Islet precursor cell (in vitro differentiated cells): Measurements from ENCODE around the gene PCDHA7.
"Not testable (repeated sequence)": the region's sequence is repeated elsewhere in the genome, so short reads cannot be mapped to it uniquely, and the experiment has no call there.

ENCODE experiments used
- DNase-seq: peaks from one replicate; pipeline ENCODE4 v3.0.0-alpha.2; 2018

The PCDHA7 gene

GRCh38 chr5:140833993-140834392 lies at the start of gene PCDHA7:
Gene PCDHA7, plus strand, starts transcription at chr5:140834269. Its CDS starts 115 bp downstream, at chr5:140834384.
- DNase-seq: no peak

- DNase-seq: no peak
These were observed 48.0 kb upstream of the PCDHA7 start, which contains the start of gene PCDHA1 for GRCh38 chr5:140785905-140786686. Gene PCDHA1, plus strand, starts transcription at chr5:140786140.

GRCh38 chr5:140787422-140787821 lies 46.6 kb upstream of the PCDHA7 start:
- not testable (repeated sequence) for DNase-seq

GRCh38 chr5:140787849-140788504 lies 46.1 kb upstream of the PCDHA7 start:
- DNase-seq: not testable (repeated sequence)

- DNase-seq: no peak
These were observed 43.0 kb upstream of the PCDHA7 start for GRCh38 chr5:140791089-140791488.

GRCh38 chr5:140794595-140795258 lies 39.3 kb upstream of the PCDHA7 start, which contains the start of gene PCDHA2:
Gene PCDHA2, plus strand, starts transcription at chr5:140794852.
- DNase-seq: peak; percentile 56

GRCh38 chr5:140795259-140795641 lies 38.8 kb upstream of the PCDHA7 start:
- peak; percentile 62 for DNase-seq

- DNase-seq: not testable (repeated sequence)
These were observed 37.9 kb upstream of the PCDHA7 start for GRCh38 chr5:140796072-140796717.

- no peak for DNase-seq
These were observed 37.4 kb upstream of the PCDHA7 start for GRCh38 chr5:140796718-140797095.

GRCh38 chr5:140800816-140801493 lies 33.1 kb upstream of the PCDHA7 start, which contains the start of gene PCDHA3:
Gene PCDHA3, plus strand, starts transcription at chr5:140801057.
- no peak for DNase-seq

GRCh38 chr5:140801494-140801841 lies 32.6 kb upstream of the PCDHA7 start:
- DNase-seq: no peak

- not testable (repeated sequence) for DNase-seq
These were observed 31.7 kb upstream of the PCDHA7 start for GRCh38 chr5:140802381-140802780.

- no peak for DNase-seq
These were observed 31.2 kb upstream of the PCDHA7 start for GRCh38 chr5:140802781-140803271.

- DNase-seq: peak; percentile 87
These were observed 27.0 kb upstream of the PCDHA7 start, which contains the start of gene PCDHA4 for GRCh38 chr5:140806834-140807775. Gene PCDHA4, plus strand, starts transcription at chr5:140807068.

- not testable (repeated sequence) for DNase-seq
These were observed 25.7 kb upstream of the PCDHA7 start for GRCh38 chr5:140808241-140808888.

- DNase-seq: no peak
These were observed 25.2 kb upstream of the PCDHA7 start for GRCh38 chr5:140808889-140809291.

GRCh38 chr5:140821375-140822280 lies 12.4 kb upstream of the PCDHA7 start, which contains the start of gene PCDHA5:
Gene PCDHA5, plus strand, starts transcription at chr5:140821613.
- DNase-seq: no peak

GRCh38 chr5:140822281-140822629 lies 11.8 kb upstream of the PCDHA7 start:
- DNase-seq: no peak

- not testable (repeated sequence) for DNase-seq
These were observed 11.1 kb upstream of the PCDHA7 start for GRCh38 chr5:140822969-140823368.
